SK-N-SH (cell line): Measurements from ENCODE around the gene SLC16A8.

ENCODE experiments used
- GABPA ChIP-seq: IDR thresholded peaks from 2 replicates; pipeline ENCODE4 v1.4.0; 2012; ENCODE audit warnings: low read depth, mild to moderate bottlenecking
- MXI1 ChIP-seq: IDR thresholded peaks from 2 replicates; pipeline ENCODE4 v1.6.1; 2012; ENCODE audit warnings: mild to moderate bottlenecking, low read depth, low read length, improper control_type of control experiment
- POLR2AphosphoS5 ChIP-seq: IDR thresholded peaks from 2 replicates; pipeline ENCODE4 v1.6.1; 2012; ENCODE audit warnings: low read depth, low read length
- TCF12 ChIP-seq: IDR thresholded peaks from 2 replicates; pipeline ENCODE4 v1.4.0; 2012
- TF ChIP-seq, protein P1 (sequence below): fragments of 200-600 bp; sonication (generic); IDR thresholded peaks from 2 replicates; pipeline ENCODE4 v1.6.1; 2017; ENCODE audit warnings: antibody characterized with exemption, mild to moderate bottlenecking, moderate library complexity

DNA sequence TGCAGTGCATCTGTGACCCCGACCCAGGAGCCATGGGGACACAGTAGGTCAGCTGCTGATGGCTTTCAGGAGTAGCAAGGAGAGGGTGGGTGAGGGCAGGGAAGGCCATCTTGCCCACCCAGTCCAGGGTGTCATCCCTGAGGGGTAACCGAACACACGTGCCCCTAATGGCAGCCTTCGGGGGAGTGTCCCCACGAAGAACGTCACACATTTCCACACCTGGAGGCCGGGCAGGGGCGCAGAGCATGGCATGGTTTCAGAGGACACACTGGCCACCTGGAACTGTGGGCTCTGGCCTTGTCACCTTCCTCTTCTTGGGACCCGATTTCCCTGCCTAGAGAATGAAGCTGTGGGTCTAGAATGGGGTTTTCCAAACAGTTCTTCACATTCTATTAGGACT lies 45.9 kb upstream of the SLC16A8 start:
- TF ChIP-seq TCF12, result no peak
- TF ChIP-seq POLR2AphosphoS5, result no peak
- TF ChIP-seq MXI1, result no peak
- TF ChIP-seq, protein P1, sequence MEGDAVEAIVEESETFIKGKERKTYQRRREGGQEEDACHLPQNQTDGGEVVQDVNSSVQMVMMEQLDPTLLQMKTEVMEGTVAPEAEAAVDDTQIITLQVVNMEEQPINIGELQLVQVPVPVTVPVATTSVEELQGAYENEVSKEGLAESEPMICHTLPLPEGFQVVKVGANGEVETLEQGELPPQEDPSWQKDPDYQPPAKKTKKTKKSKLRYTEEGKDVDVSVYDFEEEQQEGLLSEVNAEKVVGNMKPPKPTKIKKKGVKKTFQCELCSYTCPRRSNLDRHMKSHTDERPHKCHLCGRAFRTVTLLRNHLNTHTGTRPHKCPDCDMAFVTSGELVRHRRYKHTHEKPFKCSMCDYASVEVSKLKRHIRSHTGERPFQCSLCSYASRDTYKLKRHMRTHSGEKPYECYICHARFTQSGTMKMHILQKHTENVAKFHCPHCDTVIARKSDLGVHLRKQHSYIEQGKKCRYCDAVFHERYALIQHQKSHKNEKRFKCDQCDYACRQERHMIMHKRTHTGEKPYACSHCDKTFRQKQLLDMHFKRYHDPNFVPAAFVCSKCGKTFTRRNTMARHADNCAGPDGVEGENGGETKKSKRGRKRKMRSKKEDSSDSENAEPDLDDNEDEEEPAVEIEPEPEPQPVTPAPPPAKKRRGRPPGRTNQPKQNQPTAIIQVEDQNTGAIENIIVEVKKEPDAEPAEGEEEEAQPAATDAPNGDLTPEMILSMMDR, result no peak
- TF ChIP-seq GABPA, result no peak
